ENCODE data around the gene GAN. TPM values are rescaled to one million over a fixed set of nuclear protein-coding genes. Genes with fewer than 3 reads are reported as not detected.

The GAN gene
- total and polyA plus RNA-seq, 9 of the 15 experiments (the other 6 are each of a cell fraction or from before 2014, with no cell fraction given): 0.83 to 15.1 (median 5.2) TPM

- no TSS peak for BruUV-seq (replicated peaks)
- peak; percentile 12; the same call in 1 of the 3 replicates for ATAC-seq
- POLR2A ChIA-PET: interaction anchor here (0.7 to 0.9 kb wide), 3 partner anchors 12 to 284 kb away, joined by 3 to 4 read pairs (median 3); no protein-coding TSS in a partner anchor
- Histone ChIP-seq H4K20me1 (replicated peaks; ENCODE audit: control insufficient read depth, insufficient read depth, low read length) (no peaks in the 10 kb centered on the region), H2AFZ (ENCODE audit: low read depth, low read length) (no peak overlapping the region), H3K9me1 (ENCODE audit: control insufficient read depth, insufficient read depth, low read length) (no peaks in the 10 kb centered on the region), H3K4me2 (ENCODE audit: insufficient read depth, low read length) (no peak overlapping the region), H3K36me3 (ENCODE audit: control insufficient read depth, insufficient read depth, low read length) (no peaks in the 10 kb centered on the region), H3K79me2 (ENCODE audit: control insufficient read depth, insufficient read depth, low read length) (no peaks in the 10 kb centered on the region), H3K9ac (ENCODE audit: insufficient read depth in 1 of 2, low read depth in 2 of 2, low read length in 2 of 2) (peak overlapping the region in 1 of 2 experiments; percentile 1; a peak in 1 of 4 replicates), H3K27ac (ENCODE audit: extremely low read depth, low read depth, low read length) (no peak overlapping the region), H3K4me3 (no peak overlapping the region), H3K9me3 (replicated peaks; ENCODE audit: control insufficient read depth, insufficient read depth, low read depth, low read length) (no peaks in the 10 kb centered on the region), H3K4me1 (replicated peaks in 1 of 2; ENCODE audit: control insufficient read depth in 2 of 2, insufficient read depth in 2 of 2, low read length in 2 of 2) (peaks cover 0 to 6% of the 10 kb centered on the region in 2 experiments; a peak in 2 of 5 replicates), H3K27me3 (ENCODE audit: control insufficient read depth in 2 of 2, insufficient read depth in 2 of 2, low read length in 2 of 2) (peaks cover 12 to 50% of the 10 kb centered on the region in 2 experiments)
- 18% methylated on average over 11 of the region's 11 CpGs for WGBS (ENCODE audit: insufficient coverage, low coverage, missing lambda C conversion rate)
- no peak for DNase-seq (ENCODE audit: extremely low read depth in 1 of 4, low spot score in 3 of 4)
- CTCF ChIA-PET (ENCODE audit: low intra/inter-chr PET ratio): no interaction called here
- in situ Hi-C loops (cut with MboI): no loop called here
- intact Hi-C loops (cut with micrococcal nuclease): no loop called here
- FAIRE-seq: no peak
- TF ChIP-seq ZNF318 (IDR thresholded peaks at IDR 0.05; ENCODE audit: borderline replicate concordance in 1 of 2, low read depth in 1 of 2) (no peak), KAT2B (IDR thresholded peaks at IDR 0.05; ENCODE audit: low read depth, low read length) (no peak), RBM34 (IDR thresholded peaks at IDR 0.05; ENCODE audit: borderline replicate concordance, insufficient read depth, low read length) (no peak), NFE2 (IDR thresholded peaks at IDR 0.05; ENCODE audit: low read depth) (peak; percentile 46), MAFF (IDR thresholded peaks at IDR 0.05; ENCODE audit: low read length) (peak; percentile 76), MAFG (tag; conservative IDR thresholded peaks at IDR 0.05) (peak; percentile 78), C11orf30 (IDR thresholded peaks at IDR 0.05; ENCODE audit: low read depth) (peak; percentile 90), MAFK (IDR thresholded peaks at IDR 0.05; ENCODE audit: low read length) (peak; percentile 66), ZNF431 (CRISPR knock-in tag; IDR thresholded peaks at IDR 0.05) (no peak), ZNF316 (IDR thresholded peaks at IDR 0.05) (peak; percentile 92), CLOCK (CRISPR knock-in tag; IDR thresholded peaks at IDR 0.05; ENCODE audit: borderline replicate concordance) (no peak), ZC3H11A (IDR thresholded peaks at IDR 0.05; ENCODE audit: low read depth, low read length) (no peak)
These were observed 98.7 kb downstream of the GAN start for GRCh38 chr16:81413245-81413990.
